Stimulated activated CD8-positive, alpha-beta memory T cell treated with anti-CD3 and anti-CD28 coated beads, Interleukin-2, amount 100 ng/mL, for 1 hour (primary cell): ENCODE measurements around the gene CA9.

ENCODE experiments used
- DNase-seq, 2 donors: peaks; one replicate each; pipeline ENCODE4 v3.0.0-alpha.2; 2020; ENCODE audit warnings: low read depth in 2 of 2

CA9 gene

DNA sequence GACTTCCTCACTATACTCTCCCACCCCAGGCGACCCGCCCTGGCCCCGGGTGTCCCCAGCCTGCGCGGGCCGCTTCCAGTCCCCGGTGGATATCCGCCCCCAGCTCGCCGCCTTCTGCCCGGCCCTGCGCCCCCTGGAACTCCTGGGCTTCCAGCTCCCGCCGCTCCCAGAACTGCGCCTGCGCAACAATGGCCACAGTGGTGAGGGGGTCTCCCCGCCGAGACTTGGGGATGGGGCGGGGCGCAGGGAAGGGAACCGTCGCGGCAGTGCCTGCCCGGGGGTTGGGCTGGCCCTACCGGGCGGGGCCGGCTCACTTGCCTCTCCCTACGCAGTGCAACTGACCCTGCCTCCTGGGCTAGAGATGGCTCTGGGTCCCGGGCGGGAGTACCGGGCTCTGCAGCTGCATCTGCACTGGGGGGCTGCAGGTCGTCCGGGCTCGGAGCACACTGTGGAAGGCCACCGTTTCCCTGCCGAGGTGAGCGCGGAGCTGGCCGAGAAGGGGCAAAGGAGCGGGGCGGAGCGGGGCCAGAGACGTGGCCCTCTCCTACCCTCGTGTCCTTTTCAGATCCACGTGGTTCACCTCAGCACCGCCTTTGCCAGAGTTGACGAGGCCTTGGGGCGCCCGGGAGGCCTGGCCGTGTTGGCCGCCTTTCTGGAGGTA lies 2.1 kb downstream of the CA9 start:
- no peak for DNase-seq

DNA sequence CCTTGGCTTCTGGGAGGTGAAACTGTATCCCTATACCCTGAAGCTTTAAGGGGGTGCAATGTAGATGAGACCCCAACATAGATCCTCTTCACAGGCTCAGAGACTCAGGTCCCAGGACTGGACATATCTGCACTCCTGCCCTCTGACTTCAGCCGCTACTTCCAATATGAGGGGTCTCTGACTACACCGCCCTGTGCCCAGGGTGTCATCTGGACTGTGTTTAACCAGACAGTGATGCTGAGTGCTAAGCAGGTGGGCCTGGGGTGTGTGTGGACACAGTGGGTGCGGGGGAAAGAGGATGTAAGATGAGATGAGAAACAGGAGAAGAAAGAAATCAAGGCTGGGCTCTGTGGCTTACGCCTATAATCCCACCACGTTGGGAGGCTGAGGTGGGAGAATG lies 5.4 kb downstream of the CA9 start:
- no peak for DNase-seq

DNA sequence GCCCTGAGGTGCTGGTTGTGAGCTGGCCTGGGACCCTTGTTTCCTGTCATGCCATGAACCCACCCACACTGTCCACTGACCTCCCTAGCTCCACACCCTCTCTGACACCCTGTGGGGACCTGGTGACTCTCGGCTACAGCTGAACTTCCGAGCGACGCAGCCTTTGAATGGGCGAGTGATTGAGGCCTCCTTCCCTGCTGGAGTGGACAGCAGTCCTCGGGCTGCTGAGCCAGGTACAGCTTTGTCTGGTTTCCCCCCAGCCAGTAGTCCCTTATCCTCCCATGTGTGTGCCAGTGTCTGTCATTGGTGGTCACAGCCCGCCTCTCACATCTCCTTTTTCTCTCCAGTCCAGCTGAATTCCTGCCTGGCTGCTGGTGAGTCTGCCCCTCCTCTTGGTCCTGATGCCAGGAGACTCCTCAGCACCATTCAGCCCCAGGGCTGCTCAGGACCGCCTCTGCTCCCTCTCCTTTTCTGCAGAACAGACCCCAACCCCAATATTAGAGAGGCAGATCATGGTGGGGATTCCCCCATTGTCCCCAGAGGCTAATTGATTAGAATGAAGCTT lies 6.1 kb downstream of the CA9 start:
- DNase-seq, result no peak

DNA sequence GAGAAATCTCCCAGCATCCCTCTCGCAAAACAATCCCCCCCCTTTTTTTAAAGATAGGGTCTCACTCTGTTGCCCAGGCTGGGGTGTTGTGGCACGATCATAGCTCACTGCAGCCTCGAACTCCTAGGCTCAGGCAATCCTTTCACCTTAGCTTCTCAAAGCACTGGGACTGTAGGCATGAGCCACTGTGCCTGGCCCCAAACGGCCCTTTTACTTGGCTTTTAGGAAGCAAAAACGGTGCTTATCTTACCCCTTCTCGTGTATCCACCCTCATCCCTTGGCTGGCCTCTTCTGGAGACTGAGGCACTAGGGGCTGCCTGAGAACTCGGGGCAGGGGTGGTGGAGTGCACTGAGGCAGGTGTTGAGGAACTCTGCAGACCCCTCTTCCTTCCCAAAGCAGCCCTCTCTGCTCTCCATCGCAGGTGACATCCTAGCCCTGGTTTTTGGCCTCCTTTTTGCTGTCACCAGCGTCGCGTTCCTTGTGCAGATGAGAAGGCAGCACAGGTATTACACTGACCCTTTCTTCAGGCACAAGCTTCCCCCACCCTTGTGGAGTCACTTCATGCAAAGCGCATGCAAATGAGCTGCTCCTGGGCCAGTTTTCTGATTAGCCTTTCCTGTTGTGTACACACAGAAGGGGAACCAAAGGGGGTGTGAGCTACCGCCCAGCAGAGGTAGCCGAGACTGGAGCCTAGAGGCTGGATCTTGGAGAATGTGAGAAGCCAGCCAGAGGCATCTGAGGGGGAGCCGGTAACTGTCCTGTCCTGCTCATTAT lies 6.8 kb downstream of the CA9 start:
- no peak for DNase-seq

DNA sequence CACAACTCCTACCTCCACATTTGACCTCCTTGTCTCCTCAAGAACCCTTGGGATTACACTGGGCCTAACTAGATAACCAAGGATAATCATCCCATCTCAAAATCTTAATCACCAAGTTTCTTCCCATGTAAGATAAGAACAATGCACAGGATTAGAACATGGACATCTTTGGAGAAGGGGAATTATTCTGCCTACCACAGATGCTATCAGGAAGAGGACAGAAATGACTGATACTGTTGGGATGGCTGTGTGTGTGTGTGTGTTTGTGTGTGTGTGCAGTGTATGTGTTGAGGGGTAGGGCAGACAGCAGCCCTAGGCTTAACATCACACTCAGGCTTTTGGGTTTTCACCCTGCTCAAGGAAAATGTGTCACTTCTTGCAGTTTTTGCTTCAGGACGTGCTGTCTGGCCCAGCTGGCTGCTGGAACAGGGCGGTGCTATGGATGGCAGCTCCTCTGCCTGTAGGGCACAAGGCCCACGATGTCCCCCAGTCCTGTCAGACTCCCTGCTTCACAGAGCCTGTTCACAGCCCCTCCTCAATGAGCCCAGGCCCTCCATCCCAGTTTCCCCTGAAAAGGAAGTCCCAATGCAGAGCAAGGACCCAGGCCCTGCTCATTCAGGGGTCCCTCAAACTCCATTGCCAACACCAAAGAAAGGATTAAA lies 7.7 kb downstream of the CA9 start:
- no peak for DNase-seq

DNA sequence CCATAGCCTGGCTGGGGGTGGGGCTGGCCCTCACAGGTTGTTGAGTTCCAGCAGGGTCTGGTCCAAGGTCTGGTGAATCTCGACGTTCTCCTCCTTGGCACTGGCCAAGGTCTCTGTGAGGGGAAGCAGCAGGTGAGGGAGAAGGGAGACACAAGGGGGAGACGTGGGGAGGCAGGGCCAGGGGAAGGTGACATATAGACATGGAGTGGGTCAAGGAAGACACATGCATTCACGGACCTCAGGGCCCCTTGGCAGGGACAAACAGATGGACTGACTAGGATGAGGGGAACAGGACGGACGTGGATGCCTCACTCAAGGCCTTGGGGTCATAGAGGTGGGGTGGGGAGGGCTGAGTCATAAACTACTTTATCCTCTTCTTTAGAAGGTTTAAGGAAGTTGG lies 8.3 kb downstream of the CA9 start:
- no peak for DNase-seq

DNA sequence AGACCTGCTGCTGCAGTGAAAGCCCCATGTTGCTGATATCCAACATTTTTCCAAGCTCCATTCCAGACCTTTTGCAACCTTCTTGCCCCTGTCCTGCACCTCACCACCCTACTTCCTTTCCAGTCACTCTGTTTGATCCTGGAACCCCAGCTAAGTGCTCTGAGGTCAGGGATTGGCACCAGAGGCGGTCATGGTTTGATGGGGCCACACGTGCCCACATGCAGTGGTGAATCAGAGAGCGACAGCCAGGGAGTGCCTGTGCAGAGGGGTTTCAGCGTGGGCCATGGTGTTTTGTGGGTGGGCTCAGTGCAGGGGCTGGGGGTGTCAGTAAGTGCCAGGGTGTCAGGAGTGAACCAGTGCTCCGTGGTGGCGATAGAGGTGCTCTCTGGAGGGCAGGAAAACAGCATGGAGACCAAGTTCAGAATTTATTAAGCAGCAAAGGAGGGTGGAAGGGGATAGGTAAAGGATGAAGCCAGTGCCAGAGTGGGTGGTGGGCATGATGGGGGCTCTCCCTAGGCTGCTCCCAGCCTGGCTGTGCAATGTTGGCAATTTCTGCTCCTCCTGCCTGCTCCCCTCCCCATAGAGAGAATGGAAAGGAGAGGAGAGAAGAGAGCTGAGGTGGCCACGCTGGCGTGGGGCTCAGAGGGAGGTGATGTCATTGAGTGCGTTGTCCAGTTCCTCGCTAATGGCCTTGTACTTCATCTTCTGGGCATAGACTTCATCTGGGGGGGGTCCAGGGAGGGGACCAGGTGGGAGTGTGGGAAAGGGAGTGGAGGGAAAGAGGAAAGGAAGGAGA lies 9.0 kb downstream of the CA9 start:
- DNase-seq, result no peak

DNA sequence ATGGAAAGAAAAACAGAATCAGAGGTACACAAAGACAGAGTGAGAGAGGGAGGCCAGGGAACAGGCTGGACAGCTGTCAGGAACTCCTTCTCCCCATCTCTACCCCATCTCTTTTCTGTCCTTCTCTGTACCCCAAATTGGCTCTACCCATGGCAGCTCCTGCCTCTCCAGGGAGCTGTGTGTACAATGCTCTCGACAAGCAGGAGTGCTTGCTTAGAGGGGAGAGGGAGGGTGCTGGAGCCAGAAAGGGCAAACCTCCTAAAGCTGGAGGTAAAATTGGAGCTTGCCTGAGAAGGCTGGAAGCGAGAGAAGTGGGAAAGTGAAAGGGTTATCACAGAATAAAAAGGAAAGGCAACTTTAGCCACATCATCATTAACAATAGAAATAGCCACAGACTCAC lies 9.6 kb downstream of the CA9 start:
- DNase-seq, result no peak

DNA sequence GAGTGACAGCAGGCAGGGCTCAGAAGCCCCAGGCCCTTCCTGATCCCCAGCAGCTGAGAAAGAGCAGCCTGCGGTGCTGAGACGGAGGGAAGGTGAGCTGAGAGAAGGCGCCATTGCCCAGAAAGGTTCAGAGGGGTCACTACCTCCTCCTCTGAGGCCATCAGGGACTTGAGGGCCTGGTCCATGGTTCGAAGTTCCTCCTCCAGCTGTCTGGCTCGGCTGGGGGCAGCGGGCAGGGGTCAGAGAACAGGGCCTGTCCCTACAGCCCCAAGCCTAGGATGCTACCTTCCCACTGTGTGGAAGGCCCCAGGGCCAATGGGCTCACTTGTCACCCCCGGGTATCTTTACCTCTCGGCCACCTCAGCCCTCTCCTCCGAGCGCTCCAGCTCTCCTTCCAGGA lies 11.2 kb downstream of the CA9 start:
- no peak for DNase-seq

DNA sequence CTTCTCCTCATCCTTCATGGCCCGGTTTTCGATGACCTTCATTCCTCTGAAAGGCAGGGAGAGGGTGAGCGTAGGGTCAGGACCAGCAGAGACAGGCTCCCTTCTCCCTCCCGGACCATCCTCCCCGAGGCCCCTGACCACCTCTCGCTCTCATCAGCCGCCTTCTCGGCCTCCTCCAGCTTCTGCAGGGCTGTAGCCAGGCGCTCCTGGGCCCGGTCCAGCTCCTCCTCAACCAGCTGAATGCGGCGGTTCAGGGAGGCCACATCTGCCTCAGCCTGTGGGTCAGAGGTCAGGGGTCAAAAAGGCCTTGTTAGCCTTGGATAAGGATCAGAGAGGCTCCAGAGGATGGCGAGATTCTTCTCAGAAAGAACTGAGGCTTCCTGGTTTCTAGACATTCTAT lies 11.8 kb downstream of the CA9 start:
- DNase-seq, result no peak

DNA sequence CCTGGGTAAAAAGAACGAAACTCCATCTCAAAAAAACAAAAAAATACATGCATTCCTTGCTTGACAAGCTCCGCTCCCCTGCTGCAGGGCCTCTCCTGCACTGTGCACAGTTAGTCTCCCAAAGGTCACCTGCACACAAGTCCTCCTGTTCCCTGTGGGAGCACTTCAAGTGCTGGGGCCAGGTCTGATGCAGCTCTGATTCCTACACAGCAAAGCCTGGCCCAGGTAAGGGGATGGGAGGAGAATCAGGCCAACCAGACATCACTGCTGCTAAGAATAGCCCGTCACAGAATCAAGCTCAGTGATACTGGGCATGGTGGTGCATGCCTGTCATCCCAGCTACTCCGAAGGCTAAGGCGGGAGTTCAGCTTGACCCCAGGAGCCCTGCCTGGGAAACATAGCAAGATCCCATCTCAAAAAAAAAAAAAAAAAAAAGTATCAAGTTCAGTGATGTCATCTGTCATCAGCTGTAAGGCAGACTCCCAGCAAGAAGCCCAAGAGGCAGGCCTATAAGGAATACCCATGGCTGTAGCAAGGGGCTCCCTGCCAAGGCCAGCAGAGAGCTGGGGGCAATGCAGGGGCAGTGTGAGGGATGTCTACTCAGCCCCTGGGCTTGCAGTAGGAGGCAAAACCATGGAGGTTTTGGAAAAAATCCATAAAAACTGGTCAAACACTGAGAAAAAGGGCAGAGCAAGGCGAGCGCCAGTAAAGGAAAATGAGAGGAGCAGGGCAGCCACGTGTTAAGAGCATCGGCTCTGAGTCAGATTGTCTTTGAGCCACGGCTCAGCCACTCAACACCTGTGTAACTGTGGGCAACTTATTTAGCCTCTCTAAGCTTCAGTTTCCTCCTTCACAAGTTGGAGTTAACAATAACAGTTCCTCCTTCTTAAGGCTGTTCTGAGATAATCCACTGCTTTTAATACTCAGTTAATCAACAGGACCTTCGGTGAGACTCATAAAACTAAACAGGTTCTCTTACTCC lies 12.8 kb downstream of the CA9 start:
- no peak for DNase-seq

DNA sequence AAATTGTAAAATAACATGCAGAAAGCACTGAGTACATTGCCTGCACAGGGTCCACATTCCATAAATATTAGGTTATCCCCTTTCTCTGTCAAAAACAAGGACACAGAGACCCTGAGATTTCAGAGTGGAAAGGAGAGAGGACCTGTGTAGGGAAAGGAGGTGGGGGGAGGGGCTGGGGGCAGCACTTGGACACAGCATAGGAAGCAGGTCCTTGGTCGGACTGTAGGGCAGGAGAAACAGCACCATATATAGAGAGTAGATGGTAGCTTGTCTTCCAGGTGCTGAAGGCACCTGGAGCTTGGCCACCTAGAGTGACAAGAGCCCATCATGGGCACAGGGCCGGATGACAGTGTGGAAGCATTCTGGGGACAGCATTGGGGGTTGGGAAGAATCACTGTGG lies 13.6 kb downstream of the CA9 start:
- no peak for DNase-seq

DNA sequence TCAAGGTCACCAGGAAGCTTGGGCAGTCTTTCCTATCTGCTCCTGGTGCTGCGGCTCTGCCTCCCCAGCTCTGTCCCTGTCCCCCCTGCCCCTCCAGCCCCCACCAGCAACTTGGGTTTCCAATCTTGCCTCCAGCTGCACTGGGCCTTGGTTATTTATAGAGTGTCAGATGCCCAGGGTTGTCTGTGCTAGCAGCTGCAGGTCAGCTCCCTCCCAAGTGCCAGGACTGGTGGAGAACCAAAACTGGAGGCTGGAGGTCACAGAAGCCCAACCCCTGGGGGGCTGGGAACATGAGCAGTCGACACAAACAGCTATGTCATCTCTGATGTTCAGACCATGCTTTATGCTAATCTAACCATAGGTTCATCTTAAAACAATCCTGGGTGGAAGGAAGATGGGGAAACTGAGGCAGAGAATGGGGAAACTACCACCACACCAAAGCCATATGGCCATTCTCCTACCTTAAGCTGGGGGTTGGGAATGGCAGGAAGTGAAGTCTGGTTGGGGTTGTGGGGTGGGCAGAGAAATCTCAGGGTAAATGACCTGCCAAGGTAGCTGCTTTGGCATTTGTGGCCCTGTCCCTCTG lies 14.3 kb downstream of the CA9 start:
- no peak for DNase-seq

DNA sequence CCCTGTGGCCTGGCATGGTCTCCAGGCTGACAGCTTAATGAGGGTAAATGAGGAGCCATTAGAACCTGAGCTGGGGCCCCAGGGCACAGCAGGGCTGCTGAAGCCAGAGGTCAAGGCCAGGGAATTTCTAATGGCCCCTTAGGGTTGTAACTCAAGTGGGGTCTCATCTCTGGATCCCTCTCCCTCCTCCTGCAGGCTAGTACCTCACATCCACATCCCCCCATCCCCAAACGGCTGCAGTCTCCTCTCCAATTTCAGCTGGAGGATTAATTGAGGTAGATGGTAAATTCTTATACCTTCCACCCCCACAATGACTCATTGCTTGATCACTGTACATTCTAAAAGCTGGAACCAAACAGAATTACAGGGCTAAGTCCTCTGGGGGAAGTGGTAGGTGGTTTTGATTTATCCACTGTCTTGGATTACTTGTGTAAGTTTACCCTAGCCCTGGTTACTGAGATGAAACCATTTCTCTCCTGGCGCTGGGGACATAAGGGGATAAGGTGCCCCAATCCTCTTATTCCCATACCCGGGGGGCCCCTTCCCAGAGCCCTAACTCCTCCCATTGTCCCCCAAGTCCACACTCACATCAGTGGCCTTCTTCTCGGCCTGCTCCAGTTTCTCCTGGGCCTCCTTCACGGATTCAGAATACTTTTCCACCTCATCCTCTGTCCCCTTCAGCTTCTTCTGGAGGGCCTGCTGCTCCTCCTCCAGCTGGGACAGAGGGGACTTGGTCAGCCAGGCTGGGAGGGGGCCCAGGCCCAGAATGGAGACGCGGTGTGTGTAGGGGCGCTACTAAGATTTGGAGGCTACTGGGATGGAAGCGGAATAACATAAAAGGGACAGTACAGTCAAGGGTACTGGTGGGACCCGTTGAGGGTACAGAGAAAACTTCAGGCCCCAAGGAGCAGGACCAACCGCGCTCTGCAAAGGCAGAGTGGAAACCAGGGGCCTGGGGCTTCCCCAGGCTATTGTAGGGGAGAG lies 15.1 kb downstream of the CA9 start:
- no peak for DNase-seq

DNA sequence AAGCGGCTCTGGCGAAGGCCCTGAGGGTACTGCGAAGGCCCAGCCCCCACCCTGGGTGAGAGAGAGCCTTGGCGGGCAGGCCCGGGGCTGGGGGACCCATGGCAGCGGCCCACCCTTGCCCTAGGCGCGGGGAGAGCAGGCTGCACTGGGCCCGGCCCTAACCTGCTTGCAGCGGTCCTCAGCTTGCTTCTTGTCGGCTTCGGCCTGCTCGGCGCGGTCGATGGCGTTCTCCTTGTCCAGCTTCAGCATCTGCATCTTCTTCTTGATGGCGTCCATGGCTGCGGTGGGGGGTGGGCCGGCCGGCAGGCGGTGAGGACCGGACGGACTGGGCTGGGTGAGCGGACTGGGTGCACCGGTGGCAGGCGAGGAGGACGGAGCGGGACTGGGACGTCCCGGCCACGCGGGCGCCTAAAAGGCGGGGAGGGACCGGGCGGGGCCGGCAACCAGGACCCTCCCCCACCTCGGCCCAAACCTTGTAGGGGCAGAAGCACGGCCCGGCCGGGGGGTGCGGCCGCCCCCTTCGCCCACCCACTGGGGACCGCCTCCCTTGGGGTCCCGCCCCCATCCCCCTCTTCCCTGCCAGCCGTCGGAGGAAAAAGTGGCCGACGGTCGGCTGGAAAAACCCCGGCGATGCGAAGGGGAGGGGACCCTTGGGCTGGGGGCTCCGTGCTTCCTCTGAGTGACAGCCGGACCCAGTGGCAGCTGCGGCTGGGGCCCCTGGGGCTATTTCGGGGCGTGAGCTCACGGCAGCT lies 16.0 kb downstream of the CA9 start, which contains the start of gene TPM2:
TSS of gene TPM2 (minus strand) at position 384 of the 752 bp plus-strand sequence. CDS start at position 276, 108 bp downstream.
- DNase-seq, result no peak

DNA sequence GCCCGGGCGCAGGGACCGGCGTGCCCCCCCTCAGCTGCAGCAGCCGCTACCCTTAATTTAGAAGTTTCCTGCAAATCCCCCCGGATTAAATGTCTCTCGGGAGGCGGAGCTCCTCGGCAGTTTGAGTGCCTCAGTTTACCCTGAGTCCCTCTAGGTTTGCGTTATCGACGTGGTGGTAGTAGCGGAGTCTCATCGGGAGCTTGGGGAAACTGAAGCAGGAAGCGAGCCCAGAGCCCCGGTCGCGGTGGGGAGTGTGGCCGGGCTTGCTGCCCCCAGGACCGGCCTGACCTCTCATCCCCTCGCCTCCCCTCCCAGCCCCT lies 16.5 kb downstream of the CA9 start:
- DNase-seq, result no peak

DNA sequence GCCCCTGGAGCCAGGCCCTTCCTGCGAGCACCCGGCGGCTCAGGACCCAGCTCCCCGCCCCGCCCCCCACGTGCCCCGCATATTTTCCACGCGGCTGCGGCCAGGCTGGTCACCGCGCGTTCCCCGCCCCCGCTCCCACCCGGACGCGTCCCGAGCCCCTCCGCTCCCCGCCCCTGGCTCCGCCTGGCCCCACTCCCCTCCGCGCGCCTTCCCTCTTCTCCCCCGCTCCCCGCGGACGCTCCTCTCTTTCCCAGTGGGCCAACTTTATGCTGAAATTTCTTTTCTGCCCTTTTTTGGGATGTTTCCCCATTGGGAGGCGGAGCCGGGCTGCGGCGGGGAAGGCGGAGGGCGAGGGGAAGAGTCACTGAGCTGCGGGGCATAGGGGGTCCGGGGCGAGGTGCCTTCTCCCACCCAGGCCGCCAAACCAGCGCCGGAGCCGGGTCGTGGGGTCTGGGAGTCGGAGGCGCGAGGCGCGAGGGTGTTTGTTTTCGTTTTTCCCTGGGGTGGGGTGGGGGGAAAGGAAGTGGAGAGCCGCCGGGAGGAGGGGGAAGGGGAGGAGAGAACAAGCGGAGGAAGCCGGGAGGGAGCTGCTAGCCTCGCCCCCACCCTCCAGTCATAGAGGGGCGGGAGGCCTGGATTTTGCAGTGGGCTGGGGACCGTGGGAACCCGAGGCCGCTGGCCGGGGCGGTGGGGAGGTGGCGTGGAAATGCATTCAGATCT lies 17.0 kb downstream of the CA9 start:
- no peak for DNase-seq

DNA sequence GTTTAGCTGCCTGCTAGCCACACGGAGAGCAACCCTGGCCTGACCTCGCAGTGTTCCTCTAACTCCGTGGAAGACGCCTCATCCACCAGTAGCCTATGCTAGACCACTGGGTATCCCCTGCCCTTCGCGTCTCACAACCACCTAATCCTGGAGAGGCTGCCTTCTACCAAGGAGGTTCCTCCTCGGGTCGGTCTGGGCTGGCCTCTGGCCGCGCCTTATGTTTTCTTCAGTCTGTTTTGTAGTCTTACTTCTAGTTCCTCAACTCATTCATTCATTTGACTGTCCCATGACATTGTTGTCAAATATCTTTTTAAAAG lies 17.6 kb downstream of the CA9 start:
- no peak for DNase-seq
